RWPE2 (cell line): Measurements from ENCODE around the gene ATF3.

Experiments
- ATAC-seq: fragments of 200-7000 bp; cut with Tn5 transposase; 3 replicates; pipeline ENCODE4 v1.9.1; 2021; ENCODE audit warnings: low read depth
- DNase-seq: peaks from one replicate; pipeline ENCODE4 v3.0.0-alpha.2; 2020; ENCODE audit warnings: low spot score
- H3K27ac ChIP-seq: fragments of 450-650 bp; 2 replicates; pipeline ENCODE4 v1.5.1; 2017; ENCODE audit warnings: mild to moderate bottlenecking; ENCODE audit not compliant: poor library complexity, severe bottlenecking
- H3K27me3 ChIP-seq: fragments of 250-450 bp; sonication (Bioruptor Pico); 2 replicates; pipeline ENCODE4 v1.5.1; 2021; ENCODE audit warnings: mild to moderate bottlenecking, moderate library complexity; ENCODE audit not compliant: insufficient read depth, poor library complexity, severe bottlenecking
- H3K36me3 ChIP-seq: fragments of 250-450 bp; sonication (Bioruptor Pico); 2 replicates; pipeline ENCODE4 v1.5.1; 2020; ENCODE audit warnings: low read depth, mild to moderate bottlenecking, moderate library complexity
- H3K4me1 ChIP-seq: fragments of 250-450 bp; sonication (Bioruptor Pico); 2 replicates; pipeline ENCODE4 v1.5.1; 2021; ENCODE audit warnings: mild to moderate bottlenecking, moderate library complexity; ENCODE audit not compliant: insufficient read depth, poor library complexity, severe bottlenecking
- H3K4me3 ChIP-seq: fragments of 250-450 bp; sonication (Bioruptor Pico); 2 replicates; pipeline ENCODE4 v1.5.1; 2021; ENCODE audit warnings: mild to moderate bottlenecking, moderate library complexity; ENCODE audit not compliant: severe bottlenecking
- H3K9me3 ChIP-seq: fragments of 250-450 bp; sonication (Bioruptor Pico); 2 replicates; pipeline ENCODE4 v1.5.1; 2021; ENCODE audit warnings: mild to moderate bottlenecking, moderate library complexity; ENCODE audit not compliant: severe bottlenecking
- TF ChIP-seq, protein P1 (sequence below): fragments of 450-650 bp; IDR thresholded peaks from one replicate; pipeline ENCODE4 v1.5.1; 2017; ENCODE audit warnings: mild to moderate bottlenecking, moderate library complexity; ENCODE audit not compliant: poor library complexity, severe bottlenecking

Gene ATF3

GRCh38 chr1:212608959-212609700 is 569 bp downstream of the ATF3 start:
- no peak for DNase-seq

DNA sequence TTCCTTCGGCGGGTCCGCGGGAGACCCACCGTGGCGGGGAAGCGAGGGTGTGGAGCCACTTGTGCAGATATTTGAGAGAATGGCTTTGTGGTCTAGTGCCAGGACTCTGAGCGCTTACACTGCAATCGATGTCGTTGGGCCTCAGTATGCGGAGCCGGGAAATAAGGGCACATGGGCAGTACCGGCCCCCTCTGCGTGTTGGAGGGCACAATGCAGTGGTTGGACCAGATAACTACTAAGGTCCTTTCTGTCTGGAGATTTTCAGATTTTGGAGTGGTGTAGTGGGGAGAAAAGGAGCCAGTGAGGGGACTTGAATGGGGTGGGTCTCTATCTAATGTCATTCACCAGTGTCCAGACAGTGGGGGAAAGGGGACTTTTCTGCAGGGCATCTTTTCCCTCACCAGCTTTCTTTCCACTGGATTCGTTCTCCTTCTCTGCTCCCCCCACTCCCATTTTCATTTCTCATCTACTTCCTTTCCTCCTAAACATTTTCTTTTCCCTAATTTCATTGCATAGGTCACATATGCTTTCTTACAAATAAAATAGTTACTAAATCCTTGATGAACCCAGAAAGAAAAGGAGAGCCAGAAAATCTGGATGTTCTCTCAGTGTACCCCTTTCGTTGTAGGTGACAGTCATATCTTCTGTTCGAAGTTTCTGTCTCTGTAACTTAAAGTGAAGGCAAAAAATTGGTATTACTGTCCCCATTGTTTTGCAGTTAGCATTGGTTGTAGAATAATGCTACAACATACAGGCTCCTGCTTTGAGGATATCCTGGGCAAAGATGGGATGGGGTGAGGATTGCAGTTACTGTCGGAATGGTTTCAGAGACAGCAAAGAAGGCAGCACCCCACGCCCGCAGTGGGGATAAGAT is 1.4 kb downstream of the ATF3 start:
- ATAC-seq (no peak), DNase-seq (no peak)
- H3K4me1 ChIP-seq: peaks cover 3% of the 10 kb centered on the region

More at GRCh38 chr1:212608959-212609700, 569 bp downstream of the ATF3 start:
- H3K4me3 ChIP-seq: peak overlapping the region; percentile 56
- no peaks in the 10 kb centered on the region for H3K9me3 ChIP-seq
- peak; percentile 18; the same call in 2 of the 3 replicates for ATAC-seq
- H3K27ac ChIP-seq: peak overlapping the region; percentile 14
- peaks cover 3% of the 10 kb centered on the region for H3K4me1 ChIP-seq
- H3K36me3 ChIP-seq: no peaks in the 10 kb centered on the region
- TF ChIP-seq, protein P1, sequence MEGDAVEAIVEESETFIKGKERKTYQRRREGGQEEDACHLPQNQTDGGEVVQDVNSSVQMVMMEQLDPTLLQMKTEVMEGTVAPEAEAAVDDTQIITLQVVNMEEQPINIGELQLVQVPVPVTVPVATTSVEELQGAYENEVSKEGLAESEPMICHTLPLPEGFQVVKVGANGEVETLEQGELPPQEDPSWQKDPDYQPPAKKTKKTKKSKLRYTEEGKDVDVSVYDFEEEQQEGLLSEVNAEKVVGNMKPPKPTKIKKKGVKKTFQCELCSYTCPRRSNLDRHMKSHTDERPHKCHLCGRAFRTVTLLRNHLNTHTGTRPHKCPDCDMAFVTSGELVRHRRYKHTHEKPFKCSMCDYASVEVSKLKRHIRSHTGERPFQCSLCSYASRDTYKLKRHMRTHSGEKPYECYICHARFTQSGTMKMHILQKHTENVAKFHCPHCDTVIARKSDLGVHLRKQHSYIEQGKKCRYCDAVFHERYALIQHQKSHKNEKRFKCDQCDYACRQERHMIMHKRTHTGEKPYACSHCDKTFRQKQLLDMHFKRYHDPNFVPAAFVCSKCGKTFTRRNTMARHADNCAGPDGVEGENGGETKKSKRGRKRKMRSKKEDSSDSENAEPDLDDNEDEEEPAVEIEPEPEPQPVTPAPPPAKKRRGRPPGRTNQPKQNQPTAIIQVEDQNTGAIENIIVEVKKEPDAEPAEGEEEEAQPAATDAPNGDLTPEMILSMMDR: peak; percentile 40
- H3K27me3 ChIP-seq: peaks cover 30% of the 10 kb centered on the region

DNA sequence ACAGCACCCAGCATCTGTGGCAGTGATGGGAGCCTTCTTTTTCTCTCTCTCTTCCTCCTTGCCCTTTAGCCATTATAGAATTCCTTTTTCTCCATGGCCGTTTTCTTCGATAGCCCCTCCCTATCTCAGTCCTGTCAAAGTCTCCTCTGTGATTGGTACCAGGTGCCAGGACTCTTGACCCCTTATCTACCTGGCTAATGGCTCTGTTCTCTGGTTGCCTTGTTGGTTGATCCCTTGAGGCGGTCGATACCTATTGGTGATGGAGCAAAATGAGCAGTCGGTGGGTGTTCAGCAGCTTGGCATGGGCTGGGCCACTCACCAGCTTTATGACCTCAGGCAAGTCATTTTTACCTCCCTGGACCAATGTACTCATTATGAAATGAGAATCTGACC is 2.0 kb downstream of the ATF3 start:
- peaks cover 24% of the 10 kb centered on the region for H3K27me3 ChIP-seq
- TF ChIP-seq, protein P1: no peak
- H3K4me3 ChIP-seq: no peak overlapping the region
- H3K9me3 ChIP-seq: no peaks in the 10 kb centered on the region
- ATAC-seq: no peak
- DNase-seq: no peak
- H3K27ac ChIP-seq: no peak overlapping the region
- H3K4me1 ChIP-seq: peaks cover 3% of the 10 kb centered on the region
- no peaks in the 10 kb centered on the region for H3K36me3 ChIP-seq

More for the DNA sequence above, 1.4 kb downstream of the ATF3 start:
- H3K36me3 ChIP-seq: no peaks in the 10 kb centered on the region
- no peaks in the 10 kb centered on the region for H3K9me3 ChIP-seq
- peaks cover 30% of the 10 kb centered on the region for H3K27me3 ChIP-seq
- no peak overlapping the region for H3K27ac ChIP-seq
- H3K4me3 ChIP-seq: peak overlapping the region; percentile 56
- TF ChIP-seq, protein P1: no peak

DNA sequence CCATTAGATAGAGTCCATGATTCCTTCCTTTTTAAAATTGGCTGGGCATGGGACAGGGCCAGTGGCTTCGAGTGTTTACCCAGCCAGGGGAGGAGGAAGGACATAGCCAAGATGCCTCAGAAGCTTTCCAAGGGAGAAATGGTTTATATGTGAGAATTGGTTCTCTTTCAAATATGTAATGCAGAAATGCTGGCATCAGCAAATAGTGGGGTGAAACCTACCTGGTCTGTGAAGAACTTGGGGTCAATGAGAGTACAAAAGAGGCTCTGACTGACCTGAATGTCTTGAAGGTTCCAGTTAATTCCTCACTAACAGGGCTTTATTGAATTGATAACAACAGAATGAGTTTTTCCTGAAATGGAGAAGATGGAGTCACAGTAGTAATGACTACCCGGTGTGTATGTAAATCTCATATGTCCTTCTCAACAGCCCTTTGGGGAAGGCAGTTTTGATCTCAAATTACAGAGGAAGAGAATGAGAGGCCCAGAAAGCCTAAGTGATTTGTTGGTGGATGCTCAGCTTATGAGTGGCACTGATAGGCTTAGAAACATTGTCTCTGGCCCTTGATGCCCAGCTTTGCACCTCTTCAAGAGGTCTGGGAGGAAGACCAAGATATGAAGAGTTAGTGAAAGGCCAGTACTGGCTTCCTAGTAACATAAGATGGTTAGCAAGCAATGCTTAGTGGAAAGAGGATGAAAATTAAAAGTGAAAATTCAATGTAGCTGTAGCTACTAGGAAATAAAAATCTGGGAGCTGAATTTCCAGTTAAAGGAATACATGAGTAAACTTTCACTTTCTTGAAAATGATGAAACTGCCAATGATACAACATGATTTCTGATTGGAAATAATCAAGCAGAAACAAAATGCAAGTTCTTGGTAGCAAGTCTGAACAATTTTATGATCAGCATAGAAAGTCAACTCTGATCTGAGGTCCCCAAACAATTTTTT is 2.7 kb downstream of the ATF3 start:
- H3K4me3 ChIP-seq: no peak overlapping the region
- peaks cover 17% of the 10 kb centered on the region for H3K27me3 ChIP-seq
- no peak for DNase-seq
- H3K27ac ChIP-seq: no peak overlapping the region
- peaks cover 3% of the 10 kb centered on the region for H3K4me1 ChIP-seq
- TF ChIP-seq, protein P1: no peak
- no peak for ATAC-seq
- no peaks in the 10 kb centered on the region for H3K36me3 ChIP-seq
- no peaks in the 10 kb centered on the region for H3K9me3 ChIP-seq
